Trophoblast cell (in vitro differentiated cells and primary cell): ENCODE data around the gene ABCA5.

Experiments
- DNase-seq, 2 donors: peaks; one replicate each; pipeline ENCODE4 v3.0.0-alpha.2; 2016
- H2AFZ ChIP-seq: 2 replicates; pipeline ENCODE4 v1.6.1; 2013; ENCODE audit warnings: low read length, moderate library complexity, mild to moderate bottlenecking; ENCODE audit not compliant: insufficient read depth, poor library complexity
- H2AK5ac ChIP-seq: 2 replicates; pipeline ENCODE4 v1.6.1; 2013; ENCODE audit warnings: mild to moderate bottlenecking, low read length
- H2BK120ac ChIP-seq: 2 replicates; pipeline ENCODE4 v1.6.1; 2013; ENCODE audit warnings: low read length, mild to moderate bottlenecking, moderate library complexity; ENCODE audit not compliant: insufficient read depth, poor library complexity
- H2BK12ac ChIP-seq: 2 replicates; pipeline ENCODE4 v1.6.1; 2013; ENCODE audit warnings: mild to moderate bottlenecking, low read length, moderate library complexity
- H2BK5ac ChIP-seq: 2 replicates; pipeline ENCODE4 v1.6.1; 2013; ENCODE audit warnings: low read length, low read depth, moderate library complexity, mild to moderate bottlenecking; ENCODE audit not compliant: poor library complexity
- H3K14ac ChIP-seq: 2 replicates; pipeline ENCODE4 v1.6.1; 2013; ENCODE audit warnings: mild to moderate bottlenecking, low read length
- H3K18ac ChIP-seq: 2 replicates; pipeline ENCODE4 v1.6.1; 2013; ENCODE audit warnings: mild to moderate bottlenecking, low read length
- H3K23ac ChIP-seq: 2 replicates; pipeline ENCODE4 v1.6.1; 2013; ENCODE audit warnings: low read length
- H3K27ac ChIP-seq: 2 replicates; pipeline ENCODE4 v1.5.1; 2013; ENCODE audit warnings: low read depth, mild to moderate bottlenecking, inconsistent platforms, low read length, moderate library complexity
- H3K27me3 ChIP-seq: 2 replicates; pipeline ENCODE4 v1.6.1; 2013; ENCODE audit warnings: inconsistent platforms, mild to moderate bottlenecking, low read length, moderate library complexity; ENCODE audit not compliant: insufficient read depth
- H3K36me3 ChIP-seq, 2 experiments: 1 replicate in 1 of 2; 2 replicates in 1 of 2; pipeline ENCODE4 v1.6.1; 2013; ENCODE audit warnings: low read length in 2 of 2, mild to moderate bottlenecking in 2 of 2, moderate library complexity in 1 of 2; ENCODE audit not compliant: insufficient read depth in 2 of 2, control insufficient read depth in 1 of 2
- H3K4ac ChIP-seq: 2 replicates; pipeline ENCODE4 v1.6.1; 2013; ENCODE audit warnings: low read depth, mild to moderate bottlenecking, low read length, moderate library complexity
- H3K4me1 ChIP-seq, 2 experiments: 1 replicate in 1 of 2; 2 replicates in 1 of 2; pipeline ENCODE4 v1.6.1; 2013; ENCODE audit warnings: low read length in 2 of 2, mild to moderate bottlenecking in 2 of 2, moderate library complexity in 1 of 2; ENCODE audit not compliant: insufficient read depth in 2 of 2, control insufficient read depth in 1 of 2
- H3K4me2 ChIP-seq: 2 replicates; pipeline ENCODE4 v1.6.1; 2013; ENCODE audit warnings: inconsistent platforms, mild to moderate bottlenecking, low read length, moderate library complexity
- H3K4me3 ChIP-seq: 2 replicates; pipeline ENCODE4 v1.5.1; 2013; ENCODE audit warnings: mild to moderate bottlenecking, low read depth, low read length, inconsistent platforms
- H3K79me1 ChIP-seq: one replicate; pipeline ENCODE4 v1.6.1; 2013; ENCODE audit warnings: low read length
- H3K79me2 ChIP-seq: 2 replicates; pipeline ENCODE4 v1.6.1; 2013; ENCODE audit warnings: low read length, mild to moderate bottlenecking; ENCODE audit not compliant: control insufficient read depth, insufficient read depth, poor library complexity
- H3K9ac ChIP-seq: 2 replicates; pipeline ENCODE4 v1.6.1; 2013; ENCODE audit warnings: mild to moderate bottlenecking, low read length
- H3K9me3 ChIP-seq: 2 replicates; pipeline ENCODE4 v1.6.1; 2013; ENCODE audit warnings: low read depth, mild to moderate bottlenecking, control low read depth, inconsistent platforms, low read length; ENCODE audit not compliant: insufficient read depth
- H4K12ac ChIP-seq: 2 replicates; pipeline ENCODE4 v1.6.1; 2013; ENCODE audit warnings: low read depth, mild to moderate bottlenecking, low read length, moderate library complexity
- H4K8ac ChIP-seq: 2 replicates; pipeline ENCODE4 v1.6.1; 2013; ENCODE audit warnings: low read depth, mild to moderate bottlenecking, low read length, moderate library complexity
- H4K91ac ChIP-seq: one replicate; pipeline ENCODE4 v1.6.1; 2013; ENCODE audit warnings: low read depth, mild to moderate bottlenecking, low read length, moderate library complexity
- WGBS: extraction: QIAGEN DNeasy Blood & Tissue Kit; methylation state at CpG from one replicate; pipeline ENCODE4 v1.1.7; 2013; ENCODE audit warnings: missing lambda C conversion rate; ENCODE audit not compliant: insufficient read length, insufficient coverage; ENCODE audit errors: extremely low coverage; 5-methylcytosine and 5-hydroxymethylcytosine counted together

ABCA5 gene

DNA sequence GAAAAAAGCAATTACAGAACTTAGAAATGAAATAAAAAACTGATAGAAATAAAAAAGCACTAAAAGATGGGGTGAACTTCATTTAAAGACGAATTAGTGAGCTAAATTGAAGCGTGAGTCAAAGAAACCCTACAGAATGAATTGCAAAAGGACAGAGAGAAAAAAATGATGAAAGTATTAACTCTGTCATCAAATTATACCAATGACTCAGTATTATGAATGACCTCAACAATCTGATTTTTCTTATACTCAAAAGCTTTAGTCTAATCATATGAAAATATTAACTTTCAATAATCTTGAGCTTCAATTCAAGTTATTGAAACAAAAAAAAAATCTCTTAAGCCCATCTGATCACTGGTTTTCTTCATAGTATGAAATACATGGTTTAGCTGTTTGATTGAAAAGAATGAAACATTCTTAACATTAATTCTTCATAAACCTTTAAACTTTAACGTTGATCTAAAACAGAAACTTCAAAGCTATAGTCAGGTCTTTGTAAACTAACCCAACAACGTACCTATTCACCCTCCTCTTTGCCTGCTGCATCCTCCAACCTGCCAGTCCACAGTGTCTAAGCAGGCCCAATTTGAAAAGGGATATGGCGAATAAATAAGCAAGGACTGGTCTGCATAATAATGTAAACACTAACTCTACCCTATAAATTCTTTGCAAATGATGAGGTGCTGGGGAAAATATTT lies 6.6 kb downstream of the ABCA5 start:
- Histone ChIP-seq H3K9ac (no peak overlapping the region), H3K23ac (no peak overlapping the region), H3K4me1 (no peaks in the 10 kb centered on the region), H2BK5ac (no peak overlapping the region), H3K36me3 (no peaks in the 10 kb centered on the region), H3K79me1 (no peaks in the 10 kb centered on the region), H2BK120ac (no peak overlapping the region), H2BK12ac (no peak overlapping the region), H3K27ac (no peak overlapping the region), H4K8ac (no peak overlapping the region), H3K14ac (no peak overlapping the region), H2AK5ac (no peak overlapping the region), H3K27me3 (no peaks in the 10 kb centered on the region), H4K12ac (no peak overlapping the region), H2AFZ (no peak overlapping the region), H4K91ac (no peak overlapping the region), H3K4me2 (no peak overlapping the region), H3K9me3 (no peaks in the 10 kb centered on the region), H3K4me3 (no peak overlapping the region), H3K4ac (no peak overlapping the region), H3K79me2 (no peaks in the 10 kb centered on the region), H3K18ac (no peak overlapping the region)
- WGBS = no CpG with 5 or more reads among the region's 5 CpGs
- no peak for DNase-seq

DNA sequence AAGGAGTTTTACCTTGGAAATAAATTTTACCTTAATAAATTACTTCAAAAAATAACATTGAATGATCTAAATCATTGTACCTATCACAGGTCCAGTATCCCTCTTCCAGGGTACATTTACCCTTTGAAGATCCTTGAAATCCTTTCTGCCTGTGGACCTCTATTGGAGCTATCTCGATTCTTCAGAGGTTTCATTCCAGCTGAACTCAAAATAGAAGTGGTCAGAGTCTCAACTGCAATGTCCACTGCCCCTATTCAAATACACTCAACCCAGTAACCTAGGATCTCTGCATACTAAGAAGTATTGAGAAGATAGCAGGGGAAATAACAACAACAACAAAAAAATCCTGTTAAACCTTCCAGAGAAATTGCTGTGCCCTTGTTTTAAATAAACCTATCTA lies 9.3 kb downstream of the ABCA5 start:
- Histone ChIP-seq H3K36me3 (no peaks in the 10 kb centered on the region), H4K91ac (no peak overlapping the region), H3K14ac (no peak overlapping the region), H2BK12ac (no peak overlapping the region), H3K4me3 (no peak overlapping the region), H3K27me3 (no peaks in the 10 kb centered on the region), H3K4ac (no peak overlapping the region), H3K4me2 (no peak overlapping the region), H3K9ac (no peak overlapping the region), H3K18ac (no peak overlapping the region), H3K79me1 (no peaks in the 10 kb centered on the region), H2AFZ (no peak overlapping the region), H4K12ac (no peak overlapping the region), H2BK5ac (no peak overlapping the region), H3K9me3 (no peaks in the 10 kb centered on the region), H3K79me2 (no peaks in the 10 kb centered on the region), H3K4me1 (no peaks in the 10 kb centered on the region), H2BK120ac (no peak overlapping the region), H4K8ac (no peak overlapping the region), H3K27ac (no peak overlapping the region), H2AK5ac (no peak overlapping the region), H3K23ac (no peak overlapping the region)
- WGBS = no CpG with 5 or more reads among the region's 1 CpG
- DNase-seq = no peak

DNA sequence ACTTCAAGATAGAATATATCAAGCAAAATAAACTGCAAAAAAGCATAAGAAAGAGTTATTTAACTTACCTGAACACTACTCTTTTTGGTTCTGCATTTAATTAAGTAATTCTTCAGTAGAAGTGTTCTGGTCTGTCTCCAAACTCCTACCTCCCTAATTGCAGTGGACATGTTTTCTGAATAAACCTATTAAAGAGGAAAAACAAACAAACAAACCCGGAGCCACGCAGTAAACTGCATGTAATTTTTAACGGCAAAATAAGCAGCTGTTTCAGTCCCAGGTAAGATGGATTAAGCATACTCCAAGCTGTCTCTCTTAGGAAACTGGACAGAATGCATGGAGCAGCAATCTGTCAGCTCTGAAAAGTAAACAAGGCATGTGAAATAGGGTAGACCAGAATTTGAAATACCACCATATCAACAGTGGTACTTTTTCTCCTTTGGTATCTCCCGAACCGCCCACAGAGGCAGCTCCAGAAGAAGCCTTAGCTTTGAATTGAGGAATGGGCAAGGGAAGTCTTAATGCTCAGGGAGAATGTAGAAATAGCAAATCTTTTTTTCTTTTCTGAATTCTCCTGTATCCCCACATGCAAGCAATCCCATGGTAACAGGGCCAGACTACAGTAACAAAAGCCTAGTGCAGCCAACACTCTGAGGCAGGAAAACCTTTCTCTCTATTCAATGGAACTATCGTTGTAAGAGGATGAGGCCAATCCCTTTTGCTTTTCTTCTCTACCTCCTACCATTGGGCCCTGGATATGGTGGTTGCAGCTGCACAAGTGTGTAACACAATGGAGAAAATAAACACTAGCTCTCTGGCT lies 12.5 kb downstream of the ABCA5 start:
- no peaks in the 10 kb centered on the region for H3K36me3 ChIP-seq
- no peak overlapping the region for H2BK120ac ChIP-seq
- H3K23ac ChIP-seq = no peak overlapping the region
- no peak overlapping the region for H3K4me2 ChIP-seq
- WGBS = no CpG with 5 or more reads among the region's 6 CpGs
- no peaks in the 10 kb centered on the region for H3K4me1 ChIP-seq
- H4K8ac ChIP-seq = no peak overlapping the region
- no peak overlapping the region for H2AFZ ChIP-seq
- H3K14ac ChIP-seq = no peak overlapping the region
- H2BK12ac ChIP-seq = no peak overlapping the region
- H3K18ac ChIP-seq = no peak overlapping the region
- no peaks in the 10 kb centered on the region for H3K79me2 ChIP-seq
- H3K27ac ChIP-seq = no peak overlapping the region
- no peak overlapping the region for H3K9ac ChIP-seq
- H3K9me3 ChIP-seq = no peaks in the 10 kb centered on the region
- DNase-seq = no peak
- no peaks in the 10 kb centered on the region for H3K79me1 ChIP-seq
- no peak overlapping the region for H2AK5ac ChIP-seq
- H4K12ac ChIP-seq = no peak overlapping the region
- no peak overlapping the region for H3K4me3 ChIP-seq
- no peak overlapping the region for H4K91ac ChIP-seq
- no peak overlapping the region for H3K4ac ChIP-seq
- H2BK5ac ChIP-seq = no peak overlapping the region
- no peaks in the 10 kb centered on the region for H3K27me3 ChIP-seq

DNA sequence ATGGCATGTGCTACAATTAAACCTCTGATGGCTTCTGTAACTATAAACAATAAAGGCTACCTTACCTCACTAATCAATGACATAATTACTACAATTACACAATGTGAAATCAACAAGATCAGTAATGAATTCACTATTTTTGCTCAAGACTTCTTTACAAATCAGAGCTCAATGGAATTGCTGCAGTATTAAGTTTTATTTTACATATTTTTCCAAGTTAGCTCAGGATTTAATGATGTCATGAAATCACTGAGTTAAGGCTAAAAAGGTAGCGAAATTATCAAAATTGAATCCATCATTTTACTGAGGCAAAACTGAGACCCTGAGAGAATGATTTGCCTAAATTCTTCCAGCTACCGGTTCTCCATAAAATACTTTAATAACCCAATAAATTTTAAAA lies 21.8 kb downstream of the ABCA5 start:
- Histone ChIP-seq H3K36me3 (no peaks in the 10 kb centered on the region), H3K4me3 (no peak overlapping the region), H2BK12ac (no peak overlapping the region), H3K9ac (no peak overlapping the region), H3K4ac (no peak overlapping the region), H3K27me3 (no peaks in the 10 kb centered on the region), H2AK5ac (no peak overlapping the region), H3K79me1 (no peaks in the 10 kb centered on the region), H3K14ac (no peak overlapping the region), H3K23ac (no peak overlapping the region), H2BK5ac (no peak overlapping the region), H3K4me2 (no peak overlapping the region), H3K79me2 (no peaks in the 10 kb centered on the region), H4K91ac (no peak overlapping the region), H2BK120ac (no peak overlapping the region), H3K4me1 (no peaks in the 10 kb centered on the region), H4K12ac (no peak overlapping the region), H3K9me3 (no peaks in the 10 kb centered on the region), H4K8ac (no peak overlapping the region), H3K18ac (no peak overlapping the region), H2AFZ (no peak overlapping the region), H3K27ac (no peak overlapping the region)
- WGBS = no CpG with 5 or more reads among the region's 2 CpGs
- DNase-seq = no peak
